Neural cell (in vitro differentiated cells): ENCODE results near the gene ARHGAP24. TPM values are rescaled to one million over a fixed set of nuclear protein-coding genes. Genes with fewer than 3 reads are reported as not detected.

Source experiments
- H2AFZ ChIP-seq: fragments of 200-600, 300-800 bp; sonication (generic), shearing (Covaris generic); 2 replicates; pipeline ENCODE4 v1.6.0; 2014; ENCODE audit warnings: low read depth, mild to moderate bottlenecking, antibody characterized with exemption, low read length, moderate library complexity
- H3F3A ChIP-seq: fragments of 200-600 bp; shearing (Covaris generic); 2 replicates; pipeline ENCODE4 v1.6.1; 2016; ENCODE audit warnings: mild to moderate bottlenecking, moderate library complexity, mixed read lengths, antibody characterized with exemption, low read length; ENCODE audit not compliant: insufficient read depth, poor library complexity, severe bottlenecking
- H3K27ac ChIP-seq: fragments of 200-600, 300-800 bp; sonication (generic), shearing (Covaris generic); 2 replicates; pipeline ENCODE4 v1.5.1; 2014; ENCODE audit warnings: mild to moderate bottlenecking, low read length, moderate library complexity
- H3K27me3 ChIP-seq: fragments of 300-800, 200-600 bp; sonication (generic), shearing (Covaris generic); 2 replicates; pipeline ENCODE4 v1.6.0; 2014; ENCODE audit warnings: mild to moderate bottlenecking, low read depth, low read length, moderate library complexity; ENCODE audit not compliant: insufficient read depth
- H3K36me3 ChIP-seq: fragments of 300-800, 200-600 bp; sonication (generic), shearing (Covaris generic); 2 replicates; pipeline ENCODE4 v1.5.1; 2014; ENCODE audit warnings: mild to moderate bottlenecking, antibody characterized with exemption, low read length, moderate library complexity; ENCODE audit not compliant: insufficient read depth
- H3K4me2 ChIP-seq: fragments of 300-800, 200-600 bp; sonication (generic), shearing (Covaris generic); 2 replicates; pipeline ENCODE4 v1.6.0; 2014; ENCODE audit warnings: mild to moderate bottlenecking, low read length
- H3K4me3 ChIP-seq: fragments of 300-800, 200-600 bp; sonication (generic), shearing (Covaris generic); 2 replicates; pipeline ENCODE4 v1.5.1; 2014; ENCODE audit warnings: mild to moderate bottlenecking, low read length, moderate library complexity
- H3K79me2 ChIP-seq: fragments of 200-600 bp; shearing (Covaris generic); replicated peaks from 2 replicates; pipeline ENCODE4 v1.6.0; 2014; ENCODE audit warnings: mild to moderate bottlenecking, low read length, moderate library complexity; ENCODE audit not compliant: insufficient read depth
- H3K9ac ChIP-seq: fragments of 300-800, 200-600 bp; sonication (generic), shearing (Covaris generic); 2 replicates; pipeline ENCODE4 v1.6.1; 2016; ENCODE audit warnings: mild to moderate bottlenecking, low read length, mixed read lengths
- H3K9me2 ChIP-seq: fragments of 200-600 bp; shearing (Covaris generic); 2 replicates; pipeline ENCODE4 v1.6.1; 2016; ENCODE audit warnings: mild to moderate bottlenecking, low read length, mixed read lengths; ENCODE audit not compliant: insufficient read depth
- H3K9me3 ChIP-seq: fragments of 200-600, 300-800 bp; sonication (generic), shearing (Covaris generic); 2 replicates; pipeline ENCODE4 v1.6.1; 2016; ENCODE audit warnings: mild to moderate bottlenecking, mixed run types, low read length, moderate library complexity, mixed read lengths
- H4K20me1 ChIP-seq: fragments of 200-600 bp; shearing (Covaris generic); 2 replicates; pipeline ENCODE4 v1.6.1; 2016; ENCODE audit warnings: mild to moderate bottlenecking, mixed run types; ENCODE audit not compliant: insufficient read depth
- EP300 ChIP-seq: fragments of 450-650 bp; conservative IDR thresholded peaks from 2 replicates; pipeline ENCODE4 v1.6.1; 2014; ENCODE audit warnings: antibody characterized with exemption, mild to moderate bottlenecking, moderate library complexity; ENCODE audit not compliant: poor library complexity, severe bottlenecking
- EZH2 ChIP-seq: fragments of 200-600, 300-800 bp; shearing (Covaris generic), sonication (generic); IDR thresholded peaks from 2 replicates; pipeline ENCODE4 v1.6.1; 2014; ENCODE audit warnings: antibody characterized with exemption, low read length, borderline replicate concordance, mild to moderate bottlenecking; ENCODE audit not compliant: insufficient read depth, poor library complexity, severe bottlenecking
- MXI1 ChIP-seq: fragments of 450-650 bp; conservative IDR thresholded peaks from 2 replicates; pipeline ENCODE4 v1.6.1; 2014; ENCODE audit warnings: antibody characterized with exemption, mild to moderate bottlenecking; ENCODE audit not compliant: poor library complexity, severe bottlenecking
- POLR2AphosphoS5 ChIP-seq: IDR thresholded peaks from 2 replicates; pipeline ENCODE4 v1.6.1; 2012
- RAD21 ChIP-seq: fragments of 450-650 bp; conservative IDR thresholded peaks from 2 replicates; pipeline ENCODE4 v1.6.1; 2014; ENCODE audit warnings: antibody characterized with exemption, mild to moderate bottlenecking, moderate library complexity
- SMC3 ChIP-seq: fragments of 450-650 bp; conservative IDR thresholded peaks from 2 replicates; pipeline ENCODE4 v1.6.1; 2014; ENCODE audit warnings: antibody characterized with exemption, mild to moderate bottlenecking, moderate library complexity; ENCODE audit not compliant: poor library complexity
- TAF1 ChIP-seq: IDR thresholded peaks from 2 replicates; pipeline ENCODE4 v1.6.1; 2012; ENCODE audit warnings: low read depth
- polyA plus RNA-seq: library from polyadenylated mRNA; depleted of rRNA; stranded (reverse); fragments of >200 nt; gene quantifications from 2 replicates; pipeline ENCODE4 v1.2.3, GENCODE V29; 2014
- TF ChIP-seq, protein P1 (sequence below): fragments of 450-650 bp; IDR thresholded peaks from 2 replicates; pipeline ENCODE4 v1.5.1; 2014; ENCODE audit warnings: antibody characterized with exemption, mild to moderate bottlenecking, moderate library complexity; ENCODE audit not compliant: poor library complexity, severe bottlenecking
- TF ChIP-seq, protein P2 (sequence below): IDR thresholded peaks from 2 replicates; pipeline ENCODE4 v1.6.1; 2012; ENCODE audit warnings: borderline replicate concordance

ARHGAP24 gene
- polyA plus RNA-seq, 1 donor from 2014 or later: 2.9 TPM

DNA sequence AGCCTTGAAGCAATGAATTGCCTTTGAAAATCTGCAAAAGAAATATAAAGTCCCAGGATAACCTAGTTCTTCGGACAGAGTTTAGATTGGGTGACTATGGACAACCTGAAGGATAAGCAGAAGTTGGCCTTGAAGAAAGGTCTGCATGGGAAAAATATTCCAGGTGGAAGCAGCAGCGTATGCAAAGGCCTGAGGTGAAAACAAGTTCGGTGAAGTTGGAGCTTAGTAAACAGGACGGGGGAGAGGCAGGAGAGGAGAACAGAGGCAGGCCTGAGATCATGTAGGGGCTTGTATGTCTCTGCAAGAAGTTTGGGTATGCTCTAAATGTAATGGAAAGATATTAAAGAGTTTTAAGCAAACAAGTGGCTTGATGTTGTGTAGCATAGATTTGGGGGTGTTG is 176.0 kb downstream of the ARHGAP24 start:
- H2AFZ ChIP-seq: no peak overlapping the region
- no peaks in the 10 kb centered on the region for H3K27me3 ChIP-seq
- no peak overlapping the region for H3K4me2 ChIP-seq
- H3K79me2 ChIP-seq: no peaks in the 10 kb centered on the region
- no peaks in the 10 kb centered on the region for H3K36me3 ChIP-seq
- H3F3A ChIP-seq: no peaks in the 10 kb centered on the region
- no peaks in the 10 kb centered on the region for H3K9me2 ChIP-seq
- no peaks in the 10 kb centered on the region for H3K9me3 ChIP-seq
- no peak overlapping the region for H3K9ac ChIP-seq
- H3K4me3 ChIP-seq: no peak overlapping the region
- TF ChIP-seq EP300: no peak
- no peak for TF ChIP-seq MXI1
- no peak for TF ChIP-seq SMC3
- TF ChIP-seq, protein P1, sequence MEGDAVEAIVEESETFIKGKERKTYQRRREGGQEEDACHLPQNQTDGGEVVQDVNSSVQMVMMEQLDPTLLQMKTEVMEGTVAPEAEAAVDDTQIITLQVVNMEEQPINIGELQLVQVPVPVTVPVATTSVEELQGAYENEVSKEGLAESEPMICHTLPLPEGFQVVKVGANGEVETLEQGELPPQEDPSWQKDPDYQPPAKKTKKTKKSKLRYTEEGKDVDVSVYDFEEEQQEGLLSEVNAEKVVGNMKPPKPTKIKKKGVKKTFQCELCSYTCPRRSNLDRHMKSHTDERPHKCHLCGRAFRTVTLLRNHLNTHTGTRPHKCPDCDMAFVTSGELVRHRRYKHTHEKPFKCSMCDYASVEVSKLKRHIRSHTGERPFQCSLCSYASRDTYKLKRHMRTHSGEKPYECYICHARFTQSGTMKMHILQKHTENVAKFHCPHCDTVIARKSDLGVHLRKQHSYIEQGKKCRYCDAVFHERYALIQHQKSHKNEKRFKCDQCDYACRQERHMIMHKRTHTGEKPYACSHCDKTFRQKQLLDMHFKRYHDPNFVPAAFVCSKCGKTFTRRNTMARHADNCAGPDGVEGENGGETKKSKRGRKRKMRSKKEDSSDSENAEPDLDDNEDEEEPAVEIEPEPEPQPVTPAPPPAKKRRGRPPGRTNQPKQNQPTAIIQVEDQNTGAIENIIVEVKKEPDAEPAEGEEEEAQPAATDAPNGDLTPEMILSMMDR: no peak
- TF ChIP-seq POLR2AphosphoS5: no peak
- no peak overlapping the region for H3K27ac ChIP-seq
- H4K20me1 ChIP-seq: no peaks in the 10 kb centered on the region

DNA sequence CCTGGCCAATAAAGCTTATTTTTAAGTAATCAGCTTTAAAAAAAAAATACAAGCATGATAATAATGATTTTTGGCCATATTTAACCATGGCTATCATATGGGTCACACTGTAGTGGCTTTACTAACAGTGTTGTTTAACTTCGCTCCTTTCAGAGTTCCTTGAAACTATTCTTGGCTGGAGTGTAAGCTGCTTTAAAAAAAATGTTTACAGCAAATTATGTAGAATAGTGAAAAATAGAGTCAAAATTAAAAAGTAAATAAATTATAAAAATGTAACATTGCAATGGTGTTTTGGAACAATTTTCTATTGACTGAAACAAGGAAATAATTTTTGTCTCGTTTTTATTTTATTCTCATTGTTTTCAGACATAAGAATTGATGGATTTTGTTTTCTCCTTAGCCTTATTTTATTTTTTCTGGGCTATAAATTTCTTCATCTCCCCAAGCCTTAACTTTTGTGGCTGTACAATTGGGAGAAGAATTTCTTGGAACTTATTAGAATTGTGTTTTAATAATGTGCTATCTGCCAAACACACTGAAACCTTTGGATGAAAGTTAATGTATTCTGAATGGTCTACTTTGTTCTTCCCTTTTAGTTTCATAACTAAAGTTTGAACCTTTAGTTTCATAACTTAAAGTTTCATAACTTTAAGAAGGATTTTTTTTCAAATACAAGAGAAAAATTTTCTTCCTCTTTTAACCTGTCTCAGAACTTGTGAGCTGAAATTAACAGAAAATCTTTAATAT is 182.0 kb downstream of the ARHGAP24 start:
- no peaks in the 10 kb centered on the region for H3K9me3 ChIP-seq
- no peak overlapping the region for H3K4me3 ChIP-seq
- H3K36me3 ChIP-seq: no peaks in the 10 kb centered on the region
- no peaks in the 10 kb centered on the region for H3K79me2 ChIP-seq
- H3K4me2 ChIP-seq: no peak overlapping the region
- no peaks in the 10 kb centered on the region for H3K27me3 ChIP-seq
- TF ChIP-seq POLR2AphosphoS5 (no peak), MXI1 (no peak), EZH2 (no peak), SMC3 (no peak), EP300 (no peak), RAD21 (no peak), TAF1 (no peak)
- TF ChIP-seq, protein P1: no peak
- TF ChIP-seq, protein P2, sequence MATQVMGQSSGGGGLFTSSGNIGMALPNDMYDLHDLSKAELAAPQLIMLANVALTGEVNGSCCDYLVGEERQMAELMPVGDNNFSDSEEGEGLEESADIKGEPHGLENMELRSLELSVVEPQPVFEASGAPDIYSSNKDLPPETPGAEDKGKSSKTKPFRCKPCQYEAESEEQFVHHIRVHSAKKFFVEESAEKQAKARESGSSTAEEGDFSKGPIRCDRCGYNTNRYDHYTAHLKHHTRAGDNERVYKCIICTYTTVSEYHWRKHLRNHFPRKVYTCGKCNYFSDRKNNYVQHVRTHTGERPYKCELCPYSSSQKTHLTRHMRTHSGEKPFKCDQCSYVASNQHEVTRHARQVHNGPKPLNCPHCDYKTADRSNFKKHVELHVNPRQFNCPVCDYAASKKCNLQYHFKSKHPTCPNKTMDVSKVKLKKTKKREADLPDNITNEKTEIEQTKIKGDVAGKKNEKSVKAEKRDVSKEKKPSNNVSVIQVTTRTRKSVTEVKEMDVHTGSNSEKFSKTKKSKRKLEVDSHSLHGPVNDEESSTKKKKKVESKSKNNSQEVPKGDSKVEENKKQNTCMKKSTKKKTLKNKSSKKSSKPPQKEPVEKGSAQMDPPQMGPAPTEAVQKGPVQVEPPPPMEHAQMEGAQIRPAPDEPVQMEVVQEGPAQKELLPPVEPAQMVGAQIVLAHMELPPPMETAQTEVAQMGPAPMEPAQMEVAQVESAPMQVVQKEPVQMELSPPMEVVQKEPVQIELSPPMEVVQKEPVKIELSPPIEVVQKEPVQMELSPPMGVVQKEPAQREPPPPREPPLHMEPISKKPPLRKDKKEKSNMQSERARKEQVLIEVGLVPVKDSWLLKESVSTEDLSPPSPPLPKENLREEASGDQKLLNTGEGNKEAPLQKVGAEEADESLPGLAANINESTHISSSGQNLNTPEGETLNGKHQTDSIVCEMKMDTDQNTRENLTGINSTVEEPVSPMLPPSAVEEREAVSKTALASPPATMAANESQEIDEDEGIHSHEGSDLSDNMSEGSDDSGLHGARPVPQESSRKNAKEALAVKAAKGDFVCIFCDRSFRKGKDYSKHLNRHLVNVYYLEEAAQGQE: no peak
- no peak overlapping the region for H2AFZ ChIP-seq
- no peaks in the 10 kb centered on the region for H4K20me1 ChIP-seq
- no peak overlapping the region for H3K27ac ChIP-seq
- H3F3A ChIP-seq: no peaks in the 10 kb centered on the region
- H3K9ac ChIP-seq: no peak overlapping the region
- H3K9me2 ChIP-seq: no peaks in the 10 kb centered on the region
